Activated CD4-positive, CD25-positive, alpha-beta regulatory T cell treated with anti-CD3 and anti-CD28 coated beads, Interleukin-2, amount 50 U/mL, for 72 hours (primary cell): ENCODE results near the gene HIF1AN.

Experiments
- DNase-seq: peaks from one replicate; pipeline ENCODE4 v3.0.0; 2021

Gene HIF1AN

DNA sequence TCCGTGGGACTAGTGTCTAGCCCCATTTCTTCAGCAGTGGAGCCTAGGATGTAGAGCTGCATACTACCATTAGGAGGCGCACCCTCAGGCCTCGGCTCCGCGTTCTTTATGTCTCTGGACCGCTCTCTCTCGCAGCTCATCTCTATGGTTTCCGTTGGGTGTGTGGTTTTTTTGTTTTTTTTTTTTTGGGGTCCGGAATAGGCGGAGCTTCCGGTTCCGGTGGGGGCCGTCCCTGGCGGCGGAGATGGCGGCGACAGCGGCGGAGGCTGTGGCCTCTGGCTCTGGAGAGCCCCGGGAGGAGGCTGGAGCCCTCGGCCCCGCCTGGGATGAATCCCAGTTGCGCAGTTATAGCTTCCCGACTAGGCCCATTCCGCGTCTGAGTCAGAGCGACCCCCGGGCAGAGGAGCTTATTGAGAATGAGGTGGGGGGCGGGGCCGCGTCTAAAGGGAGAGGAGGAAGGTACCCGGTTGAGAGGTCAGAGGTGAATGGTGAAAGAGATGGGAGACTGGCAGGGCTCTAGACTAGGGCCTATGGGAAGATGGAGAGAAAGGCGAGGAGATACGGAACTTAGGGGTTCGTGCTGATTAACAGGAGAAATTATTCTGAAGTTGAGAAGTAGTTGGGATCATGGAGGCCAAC, at the start of gene HIF1AN:
HIF1AN (plus strand) TSS at position 229 of the 639 bp plus-strand sequence; CDS start at position 245, 16 bp downstream.
- peak; percentile 86 for DNase-seq

GRCh38 chr10:100487529-100487928, 48.2 kb upstream of the HIF1AN start:
- no peak for DNase-seq

DNA sequence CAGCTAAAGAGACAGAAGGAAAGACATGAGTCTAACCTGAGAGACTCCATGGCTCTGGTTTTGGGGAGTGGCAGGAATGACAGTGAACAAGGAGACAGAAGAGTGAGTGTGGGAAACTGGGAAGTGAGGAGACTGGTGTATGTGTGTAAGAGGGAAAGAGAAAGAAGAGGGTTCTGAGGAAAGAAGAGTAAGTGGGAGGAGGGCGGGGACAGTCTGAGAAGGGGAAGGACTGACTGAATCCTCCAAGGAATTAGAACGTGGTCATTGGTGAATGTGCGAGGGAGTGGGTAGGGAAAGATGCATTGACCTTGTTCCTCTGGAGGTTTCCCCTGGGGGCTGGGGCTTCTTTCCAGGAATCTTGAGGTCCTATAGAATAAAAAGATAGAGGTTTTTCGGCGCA, 46.3 kb upstream of the HIF1AN start:
- no peak for DNase-seq

DNA sequence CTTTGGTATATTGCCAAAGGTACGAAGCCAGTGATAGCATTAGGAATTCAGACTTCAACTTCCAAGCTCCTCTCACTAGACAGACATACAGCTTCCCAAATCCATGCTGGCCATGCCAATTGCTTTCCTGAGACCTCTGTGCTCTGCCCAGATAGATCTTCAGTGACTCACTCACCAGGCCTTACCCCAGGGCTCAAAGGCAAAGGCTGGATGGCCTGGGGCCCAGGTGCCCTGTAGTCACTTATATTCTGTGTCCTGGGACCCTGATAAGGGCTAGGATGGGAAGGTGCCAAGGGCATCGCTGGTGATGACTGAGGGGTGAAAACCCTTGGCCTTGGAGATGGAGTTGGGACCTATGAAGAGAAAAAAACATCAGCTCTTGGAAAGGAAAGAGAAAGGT, 45.2 kb upstream of the HIF1AN start:
- no peak for DNase-seq

GRCh38 chr10:100496567-100496966, 39.2 kb upstream of the HIF1AN start:
- DNase-seq: no peak

GRCh38 chr10:100498059-100498458, 37.7 kb upstream of the HIF1AN start:
- no peak for DNase-seq

DNA sequence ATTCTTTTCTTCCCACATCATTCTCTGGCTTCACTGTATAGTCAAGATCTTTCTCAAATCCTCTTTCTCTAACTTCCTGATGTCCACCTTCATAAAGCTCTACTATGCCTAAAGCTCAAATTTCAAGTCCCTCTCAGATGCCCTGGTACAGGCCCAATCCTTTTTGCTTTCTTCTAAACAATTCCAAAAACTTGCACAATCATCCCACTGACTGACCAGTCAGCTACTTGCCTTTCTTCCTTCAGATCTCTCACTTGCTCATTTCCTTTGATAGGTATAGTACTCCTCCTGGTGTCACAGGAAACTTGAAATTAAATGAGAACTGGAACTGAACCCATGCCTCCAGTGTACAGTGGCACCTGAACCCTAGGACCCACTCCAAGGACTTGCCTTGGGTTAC, 34.3 kb upstream of the HIF1AN start:
- DNase-seq: no peak

GRCh38 chr10:100502926-100503494, 32.7 kb upstream of the HIF1AN start:
- no peak for DNase-seq

DNA sequence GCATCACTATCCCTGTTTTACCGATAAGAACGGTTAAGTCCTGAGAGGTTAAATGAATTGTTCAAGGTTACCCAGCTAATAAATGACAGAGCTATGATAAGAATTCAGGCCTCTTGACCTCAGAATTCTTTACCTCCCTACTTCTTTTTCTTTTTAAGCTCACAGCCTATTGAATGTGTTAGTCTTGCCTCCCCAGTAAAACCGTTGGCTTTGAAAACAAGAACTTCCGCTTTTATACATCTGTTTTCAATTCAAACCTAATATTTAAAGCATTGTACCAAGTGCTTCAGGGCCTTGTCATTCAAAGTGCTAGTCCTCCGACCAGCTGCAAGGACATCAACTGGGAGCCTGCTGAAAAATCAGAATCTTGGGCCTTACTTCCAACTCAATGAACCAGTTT, 31.6 kb upstream of the HIF1AN start:
- no peak for DNase-seq

- no peak for DNase-seq
Observed at GRCh38 chr10:100505164-100505563, 30.6 kb upstream of the HIF1AN start.

- DNase-seq: no peak
Observed at GRCh38 chr10:100506596-100507356, 29.0 kb upstream of the HIF1AN start.

DNA sequence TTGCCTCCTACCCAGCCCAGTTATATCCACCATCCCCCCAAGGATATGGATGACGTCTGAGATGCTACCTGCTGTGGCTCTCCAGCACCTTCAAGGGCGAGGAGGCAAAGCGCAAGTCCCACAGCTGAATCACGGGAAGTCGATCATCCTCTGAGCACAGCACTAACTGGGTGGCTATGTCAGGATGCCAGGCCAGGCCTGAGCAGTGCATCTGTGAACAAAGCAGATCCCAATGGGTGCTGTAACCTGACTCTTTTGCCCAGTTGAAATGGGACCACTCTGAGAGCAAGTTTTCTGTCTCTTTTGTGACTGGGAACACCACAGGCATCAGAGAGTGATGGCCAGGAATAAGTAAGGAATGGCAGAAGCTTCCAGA, 28.4 kb upstream of the HIF1AN start:
- no peak for DNase-seq

DNA sequence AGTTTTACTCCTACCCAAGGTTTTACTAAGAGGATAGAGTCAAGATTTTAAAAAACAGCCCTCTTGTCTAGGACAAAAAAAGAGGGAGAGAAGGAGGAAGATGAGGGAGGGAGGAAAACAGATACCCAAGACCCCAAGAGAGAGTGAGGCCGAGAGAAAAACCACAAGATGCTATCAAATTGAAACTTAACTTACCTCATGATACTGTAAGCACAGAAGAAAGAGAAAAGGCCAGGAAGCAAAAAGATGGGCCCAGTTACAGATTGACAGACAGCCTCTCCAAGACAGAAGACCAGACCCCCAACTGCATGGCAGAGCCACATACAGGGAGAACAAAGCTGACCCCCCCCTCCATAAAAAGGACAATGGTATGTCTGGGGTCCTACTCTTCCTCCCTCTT, 27.5 kb upstream of the HIF1AN start:
- no peak for DNase-seq

DNA sequence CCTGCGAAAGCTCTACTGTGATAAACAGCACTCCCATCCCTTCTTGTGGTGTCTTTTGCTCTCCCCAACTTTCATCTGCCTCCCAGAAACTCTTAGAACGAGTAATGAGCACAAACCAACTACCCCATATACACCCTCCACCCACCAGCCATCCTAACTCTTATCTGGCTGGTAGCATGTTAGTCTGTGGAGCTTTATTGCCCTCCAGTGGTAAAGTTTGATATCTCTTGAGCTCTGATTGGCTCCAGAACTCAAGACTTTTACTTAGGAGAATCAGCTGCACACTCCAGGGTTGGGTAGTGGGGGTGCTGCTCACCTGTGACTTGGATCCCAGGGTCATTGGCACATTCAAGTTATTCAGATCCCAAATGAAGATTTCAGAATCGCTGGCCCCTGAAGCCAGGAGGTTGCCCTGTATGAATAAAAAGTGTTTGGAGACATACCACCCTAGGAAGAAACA, 27.0 kb upstream of the HIF1AN start:
- DNase-seq: no peak

GRCh38 chr10:100509241-100509840, 26.4 kb upstream of the HIF1AN start:
- no peak for DNase-seq

DNA sequence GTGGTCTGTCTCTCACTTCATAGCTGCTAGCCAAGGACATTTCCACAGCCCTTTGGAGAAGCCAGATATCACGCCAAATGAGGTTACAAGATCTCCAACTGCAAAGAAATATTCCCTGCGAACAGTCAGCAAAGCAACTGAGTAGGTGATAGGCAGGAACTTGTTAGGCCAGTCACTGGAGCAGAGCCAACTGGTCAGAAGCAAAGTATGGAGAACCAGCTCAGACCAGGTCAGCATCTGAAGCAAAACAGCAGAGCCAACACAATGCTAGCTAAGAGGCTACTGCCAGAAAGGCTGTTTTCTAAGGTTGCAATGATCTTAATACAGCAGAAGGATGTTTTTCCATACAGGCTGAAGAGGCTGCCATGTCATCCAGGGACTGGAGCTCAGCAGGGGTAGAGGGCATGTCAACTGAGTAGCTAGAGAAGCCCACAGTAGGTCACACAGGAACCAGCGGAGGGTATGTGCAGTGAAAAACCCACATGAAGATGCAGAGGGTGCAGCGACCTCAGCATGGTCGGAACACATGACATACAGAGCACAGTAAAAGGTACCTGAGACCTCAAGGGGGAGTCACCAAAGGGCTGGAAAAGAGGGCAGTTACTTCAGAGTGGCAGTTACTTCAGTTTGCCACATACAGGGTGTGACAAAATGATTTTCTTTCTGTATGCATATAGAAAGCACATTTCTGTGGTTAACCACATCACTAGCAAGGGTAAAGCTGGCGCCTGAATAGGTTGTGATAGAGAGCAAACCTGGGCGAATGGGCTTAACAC, 25.0 kb upstream of the HIF1AN start:
- no peak for DNase-seq

DNA sequence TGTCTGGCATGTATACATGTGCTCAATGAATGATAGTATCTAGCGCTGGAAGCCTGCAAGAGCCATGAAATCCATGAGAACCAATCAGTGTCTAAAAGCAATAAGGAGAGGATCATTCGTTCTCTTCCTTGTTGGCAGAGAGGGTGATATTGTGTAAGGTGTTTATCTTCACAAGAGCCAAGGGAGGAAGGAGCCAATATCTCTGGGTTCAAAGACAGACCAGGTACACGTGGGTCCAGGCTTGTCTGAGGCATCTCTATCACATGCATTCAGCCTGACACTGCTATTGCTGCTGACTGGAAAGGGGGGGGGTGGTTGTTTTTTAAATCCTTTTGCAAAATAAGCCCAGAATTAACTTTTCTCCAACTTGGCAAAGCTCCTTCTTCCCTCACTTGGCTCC, 20.1 kb upstream of the HIF1AN start:
- no peak for DNase-seq

DNA sequence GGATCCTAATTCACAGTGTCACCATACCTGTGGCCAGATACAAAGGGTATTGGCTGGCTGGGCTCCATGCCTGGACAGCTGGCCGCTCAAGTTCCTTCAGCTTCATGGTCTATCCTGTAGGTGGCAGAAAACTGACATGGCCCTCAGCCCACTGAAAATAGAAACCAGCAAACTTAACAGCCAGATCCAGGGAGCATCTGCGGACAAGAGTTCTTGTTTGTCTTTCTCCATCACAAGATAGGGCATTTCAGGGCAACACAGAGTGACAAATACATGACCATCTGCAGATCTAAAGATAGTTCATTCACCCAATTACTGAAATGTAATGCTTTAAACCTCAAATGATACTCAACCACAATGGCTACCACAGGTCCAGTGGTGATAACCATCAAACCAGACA, 18.9 kb upstream of the HIF1AN start:
- no peak for DNase-seq

- no peak for DNase-seq
Observed at GRCh38 chr10:100518761-100519241, 16.9 kb upstream of the HIF1AN start.

- no peak for DNase-seq
Observed at GRCh38 chr10:100519311-100520051, 16.3 kb upstream of the HIF1AN start, which contains the start of gene SEC31B. TSS of gene SEC31B (minus strand) at chr10:100519861. CDS start at chr10:100516952, 2,909 bp downstream.

DNA sequence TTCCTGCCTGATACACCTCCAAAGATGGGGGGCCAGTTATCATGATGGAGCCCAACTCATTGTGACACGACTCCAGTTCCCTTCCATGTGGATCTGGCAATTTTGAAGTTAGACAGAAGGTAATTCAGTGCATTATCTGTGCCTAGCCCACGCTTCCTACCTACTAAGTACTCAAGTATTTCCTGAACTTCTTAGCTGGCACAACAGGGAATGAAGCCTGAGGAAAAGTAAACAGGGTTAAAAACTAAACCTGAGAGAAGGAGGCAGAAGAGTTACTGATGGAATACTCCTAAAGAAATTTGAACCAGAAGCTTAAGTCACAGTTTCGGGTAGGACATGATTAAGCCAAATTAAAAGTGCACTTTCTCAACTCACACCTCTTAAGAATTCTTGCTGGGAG, 14.9 kb upstream of the HIF1AN start:
- DNase-seq: no peak
